ENCODE results near the gene C1GALT1.

- no peak for TF ChIP-seq POLR2A (IDR thresholded peaks at IDR 0.05; ENCODE audit: low read depth, low read length)
- TF ChIP-seq, protein P1, sequence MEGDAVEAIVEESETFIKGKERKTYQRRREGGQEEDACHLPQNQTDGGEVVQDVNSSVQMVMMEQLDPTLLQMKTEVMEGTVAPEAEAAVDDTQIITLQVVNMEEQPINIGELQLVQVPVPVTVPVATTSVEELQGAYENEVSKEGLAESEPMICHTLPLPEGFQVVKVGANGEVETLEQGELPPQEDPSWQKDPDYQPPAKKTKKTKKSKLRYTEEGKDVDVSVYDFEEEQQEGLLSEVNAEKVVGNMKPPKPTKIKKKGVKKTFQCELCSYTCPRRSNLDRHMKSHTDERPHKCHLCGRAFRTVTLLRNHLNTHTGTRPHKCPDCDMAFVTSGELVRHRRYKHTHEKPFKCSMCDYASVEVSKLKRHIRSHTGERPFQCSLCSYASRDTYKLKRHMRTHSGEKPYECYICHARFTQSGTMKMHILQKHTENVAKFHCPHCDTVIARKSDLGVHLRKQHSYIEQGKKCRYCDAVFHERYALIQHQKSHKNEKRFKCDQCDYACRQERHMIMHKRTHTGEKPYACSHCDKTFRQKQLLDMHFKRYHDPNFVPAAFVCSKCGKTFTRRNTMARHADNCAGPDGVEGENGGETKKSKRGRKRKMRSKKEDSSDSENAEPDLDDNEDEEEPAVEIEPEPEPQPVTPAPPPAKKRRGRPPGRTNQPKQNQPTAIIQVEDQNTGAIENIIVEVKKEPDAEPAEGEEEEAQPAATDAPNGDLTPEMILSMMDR (IDR thresholded peaks at IDR 0.05; ENCODE audit: extremely low read depth in 1 of 2, insufficient read depth in 1 of 2, low read depth in 1 of 2, low read length in 2 of 2), result no peak
- no peak for TF ChIP-seq POLR2AphosphoS5 (IDR thresholded peaks at IDR 0.05; ENCODE audit: insufficient read depth, low read depth, low read length)
- TF ChIP-seq, protein P2, sequence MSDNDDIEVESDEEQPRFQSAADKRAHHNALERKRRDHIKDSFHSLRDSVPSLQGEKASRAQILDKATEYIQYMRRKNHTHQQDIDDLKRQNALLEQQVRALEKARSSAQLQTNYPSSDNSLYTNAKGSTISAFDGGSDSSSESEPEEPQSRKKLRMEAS (IDR thresholded peaks at IDR 0.05; ENCODE audit: insufficient read depth, insufficient read length), result no peak
- TF ChIP-seq MYC (IDR thresholded peaks at IDR 0.05; ENCODE audit: low read depth, low read length), result no peak
- TF ChIP-seq JUN (IDR thresholded peaks at IDR 0.05; ENCODE audit: borderline replicate concordance, insufficient read depth, insufficient read length, low read depth), result no peak
Measured at GRCh38 chr7:7138897-7139296, 43.4 kb upstream of the C1GALT1 start.

All from endothelial cell of umbilical vein (primary cell).